Measurements from ENCODE around the gene GJB2. TPM values are rescaled to one million over a fixed set of nuclear protein-coding genes. Genes with fewer than 3 reads are reported as not detected.

The GJB2 gene
- total and polyA plus RNA-seq, 2 of the 8 experiments (the other 6 are each of a cell fraction or from before 2014, with no cell fraction given) = 0.20 to 0.21 TPM

- no peak for TF ChIP-seq CHD7 (IDR thresholded peaks at IDR 0.05; ENCODE audit: insufficient replicate concordance, low read length)
- no peak for TF ChIP-seq PHF8 (conservative IDR thresholded peaks at IDR 0.05; ENCODE audit: low read depth, low read length)
- no peak for TF ChIP-seq CBX5 (IDR thresholded peaks at IDR 0.05; ENCODE audit: low read depth, low read length)
- TF ChIP-seq EP300 (IDR thresholded peaks at IDR 0.05; ENCODE audit: borderline replicate concordance in 1 of 2, low read depth in 2 of 2, low read length in 2 of 2) = no peak
- TF ChIP-seq ZNF274 (IDR thresholded peaks at IDR 0.05; ENCODE audit: borderline replicate concordance, extremely low read depth, low read length) = no peak
- no peak for TF ChIP-seq TEAD4 (IDR thresholded peaks at IDR 0.05; ENCODE audit: low read depth, low read length)
- TF ChIP-seq MAFK (IDR thresholded peaks at IDR 0.05; ENCODE audit: low read depth, low read length) = no peak
- no peak for TF ChIP-seq CBX8 (IDR thresholded peaks at IDR 0.05; ENCODE audit: borderline replicate concordance, low read depth, low read length)
- no peak for TF ChIP-seq BRCA1 (IDR thresholded peaks at IDR 0.05; ENCODE audit: low read depth, low read length)
Measured at GRCh38 chr13:20177049-20177831, 15.5 kb downstream of the GJB2 start (continued).
